T-helper 17 cell (primary cell): ENCODE measurements around the gene XPO4. TPM values are rescaled to one million over a fixed set of nuclear protein-coding genes. Genes with fewer than 3 reads are reported as not detected.
A peak's percentile ranks its signal among the peaks of the same experiment; 100 is the strongest.

ENCODE experiments used
- ATAC-seq: fragments of 150-1000 bp; cut with Tn5 transposase; 2 replicates; pipeline ENCODE4 v1.10.0; 2021; ENCODE audit warnings: mild to moderate bottlenecking, moderate library complexity
- DNase-seq, 3 donors: peaks; one replicate each; pipeline versions ENCODE4 v3.0.0 to v3.0.0-alpha.2; 2020 to 2021
- H3K9me3 ChIP-seq: one replicate; pipeline ENCODE4 v1.7.0; 2013; ENCODE audit warnings: low read length, mild to moderate bottlenecking; ENCODE audit not compliant: control insufficient read depth, poor library complexity, severe bottlenecking
- H3K27ac Mint-ChIP-seq: one replicate; pipeline ENCODE4 v1.8.0; 2022; ENCODE audit warnings: mild to moderate bottlenecking, moderate library complexity, mixed read lengths
- H3K27me3 Mint-ChIP-seq: one replicate; pipeline ENCODE4 v1.8.0; 2022; ENCODE audit warnings: mixed read lengths
- H3K36me3 Mint-ChIP-seq: one replicate; pipeline ENCODE4 v1.8.0; 2022; ENCODE audit warnings: low read depth, mixed read lengths
- H3K4me1 Mint-ChIP-seq: one replicate; pipeline ENCODE4 v1.8.0; 2022; ENCODE audit warnings: mild to moderate bottlenecking, mixed read lengths
- H3K4me3 Mint-ChIP-seq: one replicate; pipeline ENCODE4 v1.8.0; 2022; ENCODE audit warnings: mild to moderate bottlenecking, moderate library complexity, mixed read lengths
- total RNA-seq, 4 donors: library from RNA in 2 of 4; stranded (reverse) in 2 of 4; gene quantifications; one replicate each; pipeline ENCODE4 v1.2.3 and lab custom pipeline; 2022 to 2026

XPO4 gene
- total RNA-seq, 2 donors from 2014 or later, result 23.4 to 25.3 TPM

GRCh38 chr13:20782116-20782708, 120.3 kb downstream of the XPO4 start:
- Mint-ChIP-seq H3K27ac (no peak overlapping the region), H3K4me3 (no peak overlapping the region), H3K27me3 (no peaks in the 10 kb centered on the region), H3K36me3 (no peaks in the 10 kb centered on the region), H3K4me1 (peaks cover 10% of the 10 kb centered on the region)
- H3K9me3 ChIP-seq, result no peaks in the 10 kb centered on the region
- ATAC-seq (no peak), DNase-seq (no peak)

- no peak overlapping the region for H3K4me3 Mint-ChIP-seq
Measured at GRCh38 chr13:20780317-20780716, 122.2 kb downstream of the XPO4 start.

GRCh38 chr13:20779405-20779804, 123.1 kb downstream of the XPO4 start:
- Mint-ChIP-seq H3K27me3 (no peaks in the 10 kb centered on the region), H3K4me1 (peaks cover 6% of the 10 kb centered on the region), H3K27ac (peak overlapping the region; percentile 41), H3K36me3 (no peaks in the 10 kb centered on the region), H3K4me3 (no peak overlapping the region)
- no peaks in the 10 kb centered on the region for H3K9me3 ChIP-seq
- ATAC-seq (no peak), DNase-seq (no peak)

More at GRCh38 chr13:20780317-20780716, 122.2 kb downstream of the XPO4 start:
- H3K9me3 ChIP-seq, result no peaks in the 10 kb centered on the region
- Mint-ChIP-seq H3K36me3 (no peaks in the 10 kb centered on the region), H3K4me1 (peaks cover 6% of the 10 kb centered on the region), H3K27ac (no peak overlapping the region), H3K27me3 (no peaks in the 10 kb centered on the region)
- ATAC-seq, result no peak
- DNase-seq, result no peak

GRCh38 chr13:20778311-20778710, 124.2 kb downstream of the XPO4 start:
- ATAC-seq, result no peak
- DNase-seq, result no peak
- no peaks in the 10 kb centered on the region for H3K9me3 ChIP-seq
- H3K4me3 Mint-ChIP-seq, result no peak overlapping the region
- no peak overlapping the region for H3K27ac Mint-ChIP-seq
- H3K36me3 Mint-ChIP-seq, result no peaks in the 10 kb centered on the region
- peaks cover 9% of the 10 kb centered on the region for H3K4me1 Mint-ChIP-seq
- H3K27me3 Mint-ChIP-seq, result no peaks in the 10 kb centered on the region

GRCh38 chr13:20776751-20777150, 125.8 kb downstream of the XPO4 start:
- no peaks in the 10 kb centered on the region for H3K9me3 ChIP-seq
- Mint-ChIP-seq H3K4me3 (no peak overlapping the region), H3K4me1 (peaks cover 12% of the 10 kb centered on the region), H3K27me3 (no peaks in the 10 kb centered on the region), H3K27ac (no peak overlapping the region), H3K36me3 (no peaks in the 10 kb centered on the region)
- DNase-seq (no peak), ATAC-seq (no peak)

- DNase-seq (no peak), ATAC-seq (no peak)
- H3K27ac Mint-ChIP-seq, result no peak overlapping the region
- H3K9me3 ChIP-seq, result no peaks in the 10 kb centered on the region
- no peaks in the 10 kb centered on the region for H3K27me3 Mint-ChIP-seq
- H3K4me3 Mint-ChIP-seq, result no peak overlapping the region
- no peaks in the 10 kb centered on the region for H3K36me3 Mint-ChIP-seq
- H3K4me1 Mint-ChIP-seq, result peaks cover 15% of the 10 kb centered on the region
Measured at GRCh38 chr13:20775961-20776360, 126.6 kb downstream of the XPO4 start.

- H3K36me3 Mint-ChIP-seq, result peaks cover 3% of the 10 kb centered on the region
- ATAC-seq (no peak), DNase-seq (no peak)
- H3K27me3 Mint-ChIP-seq, result no peaks in the 10 kb centered on the region
- peaks cover 15% of the 10 kb centered on the region for H3K4me1 Mint-ChIP-seq
- no peaks in the 10 kb centered on the region for H3K9me3 ChIP-seq
- peak overlapping the region; percentile 95 for H3K4me3 Mint-ChIP-seq
- peak overlapping the region; percentile 98 for H3K27ac Mint-ChIP-seq
Measured at GRCh38 chr13:20774746-20775145, 127.8 kb downstream of the XPO4 start.

- H3K4me1 Mint-ChIP-seq, result peaks cover 15% of the 10 kb centered on the region
- no peaks in the 10 kb centered on the region for H3K27me3 Mint-ChIP-seq
- H3K36me3 Mint-ChIP-seq, result peaks cover 3% of the 10 kb centered on the region
- peak within 1 kb of the TSS; percentile 95 for H3K4me3 Mint-ChIP-seq
- ATAC-seq (peak; percentile 89), DNase-seq (peak; percentile 88 to 95 (median 90))
- peak within 1 kb of the TSS; percentile 98 for H3K27ac Mint-ChIP-seq
- H3K9me3 ChIP-seq, result no peaks in the 10 kb centered on the region
Measured at GRCh38 chr13:20773194-20774080, 129.1 kb downstream of the XPO4 start, which contains the start of gene EEF1AKMT1. Gene EEF1AKMT1 (minus strand): TSS chr13:20773961. CDS start chr13:20757598, 16,363 bp downstream.

GRCh38 chr13:20772401-20773131, 130.0 kb downstream of the XPO4 start:
- DNase-seq (no peak), ATAC-seq (no peak)
- peak overlapping the region; percentile 98 for H3K27ac Mint-ChIP-seq
- no peaks in the 10 kb centered on the region for H3K9me3 ChIP-seq
- H3K36me3 Mint-ChIP-seq, result peaks cover 3% of the 10 kb centered on the region
- H3K27me3 Mint-ChIP-seq, result no peaks in the 10 kb centered on the region
- H3K4me3 Mint-ChIP-seq, result peak overlapping the region; percentile 95
- peaks cover 15% of the 10 kb centered on the region for H3K4me1 Mint-ChIP-seq

- ATAC-seq (no peak), DNase-seq (no peak)
- Mint-ChIP-seq H3K36me3 (peaks cover 3% of the 10 kb centered on the region), H3K4me3 (no peak overlapping the region), H3K4me1 (peaks cover 15% of the 10 kb centered on the region), H3K27me3 (no peaks in the 10 kb centered on the region), H3K27ac (no peak overlapping the region)
- no peaks in the 10 kb centered on the region for H3K9me3 ChIP-seq
Measured at GRCh38 chr13:20769834-20770233, 132.7 kb downstream of the XPO4 start.

GRCh38 chr13:20769091-20769490, 133.5 kb downstream of the XPO4 start:
- no peak overlapping the region for H3K4me3 Mint-ChIP-seq
- DNase-seq, result no peak
- no peaks in the 10 kb centered on the region for H3K27me3 Mint-ChIP-seq
- H3K4me1 Mint-ChIP-seq, result peaks cover 15% of the 10 kb centered on the region
- peaks cover 3% of the 10 kb centered on the region for H3K36me3 Mint-ChIP-seq
- no peak for ATAC-seq
- peak overlapping the region; percentile 64 for H3K27ac Mint-ChIP-seq
- no peaks in the 10 kb centered on the region for H3K9me3 ChIP-seq

- H3K27me3 Mint-ChIP-seq, result no peaks in the 10 kb centered on the region
- DNase-seq, result no peak
- H3K36me3 Mint-ChIP-seq, result peaks cover 3% of the 10 kb centered on the region
- H3K4me1 Mint-ChIP-seq, result peaks cover 5% of the 10 kb centered on the region
- H3K27ac Mint-ChIP-seq, result no peak overlapping the region
- no peak overlapping the region for H3K4me3 Mint-ChIP-seq
- H3K9me3 ChIP-seq, result no peaks in the 10 kb centered on the region
- ATAC-seq, result no peak
Measured at GRCh38 chr13:20767309-20767943, 135.1 kb downstream of the XPO4 start.

- no peaks in the 10 kb centered on the region for H3K9me3 ChIP-seq
- H3K27me3 Mint-ChIP-seq, result no peaks in the 10 kb centered on the region
- ATAC-seq (no peak), DNase-seq (no peak)
- H3K27ac Mint-ChIP-seq, result no peak overlapping the region
- no peaks in the 10 kb centered on the region for H3K4me1 Mint-ChIP-seq
- H3K36me3 Mint-ChIP-seq, result peaks cover 2% of the 10 kb centered on the region
- no peak overlapping the region for H3K4me3 Mint-ChIP-seq
Measured at GRCh38 chr13:20760872-20761271, 141.7 kb downstream of the XPO4 start.
